Suprapubic skin (tissue), 4 donors: ENCODE results near the gene NPSR1.

Experiments used
- CTCF ChIP-seq, 2 donors: fragments of 200-600 bp in 1 of 2; fragments of 450-650 bp in 1 of 2; sonication (generic) in 1 of 2; IDR thresholded peaks; one replicate each; pipeline ENCODE4 v1.5.1; 2016 to 2019; ENCODE audit warnings: antibody characterized with exemption in 2 of 2, mild to moderate bottlenecking in 1 of 2, moderate library complexity in 1 of 2
- EP300 ChIP-seq: sonication (generic); formaldehyde crosslinking; IDR thresholded peaks from one replicate; pipeline ENCODE4 v1.6.1; 2017; ENCODE audit warnings: antibody characterized with exemption
- POLR2AphosphoS5 ChIP-seq, 3 donors: sonication (generic); formaldehyde crosslinking; IDR thresholded peaks; one replicate each; pipeline ENCODE4 v1.6.1; 2017; ENCODE audit warnings: antibody characterized with exemption in 3 of 3

GRCh38 chr7:34780546-34780945 lies 122.5 kb downstream of the NPSR1 start:
- TF ChIP-seq EP300 (no peak), POLR2AphosphoS5 (IDR thresholded peaks at IDR 0.05) (no peak), CTCF (IDR thresholded peaks at IDR 0.05) (no peak)
